ENCODE data around the gene RREB1.
A peak's percentile ranks its signal among the peaks of the same experiment; 100 is the strongest.

The RREB1 gene

DNA sequence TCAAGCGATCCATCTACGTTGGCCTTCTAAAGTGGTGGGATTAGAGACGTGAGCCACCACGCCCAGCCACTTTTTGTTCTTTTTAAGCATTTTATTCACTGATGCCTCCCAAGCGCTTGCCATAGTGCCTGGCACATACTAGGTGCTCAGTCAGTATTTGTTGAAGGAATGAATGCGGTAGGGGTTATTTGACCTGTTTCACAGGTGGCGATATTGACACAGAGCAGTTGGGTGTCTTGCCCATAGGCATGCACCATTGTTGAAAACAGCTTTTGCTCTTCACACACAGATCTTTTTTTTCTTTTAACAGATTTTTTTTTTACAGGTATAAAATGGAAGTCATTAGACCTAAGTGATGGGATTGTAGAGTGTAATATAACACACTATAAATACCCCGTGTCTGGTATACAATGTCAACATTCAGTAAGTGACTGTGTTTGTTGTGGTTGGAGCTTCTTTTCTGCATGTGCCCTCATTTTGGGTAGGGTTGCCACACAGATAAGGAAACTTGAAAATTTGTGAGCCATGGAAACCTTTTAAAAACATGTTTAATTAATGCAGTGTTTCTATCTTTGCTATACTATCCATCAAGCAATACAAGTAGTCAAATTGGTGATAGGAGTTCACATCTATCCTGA, 24.8 kb downstream of the RREB1 start:
- H3K27ac ChIP-seq = peak overlapping the region; percentile 22; the same call in 1 of the 2 replicates
- no peak for DNase-seq (ENCODE audit: low spot score)
- CTCF ChIA-PET = no interaction called here
- TF ChIP-seq CTCF (conservative IDR thresholded peaks at IDR 0.05; ENCODE audit: low read depth) = no peak
- POLR2A ChIA-PET (ENCODE audit: low non-redundant PET) = no interaction called here

DNA sequence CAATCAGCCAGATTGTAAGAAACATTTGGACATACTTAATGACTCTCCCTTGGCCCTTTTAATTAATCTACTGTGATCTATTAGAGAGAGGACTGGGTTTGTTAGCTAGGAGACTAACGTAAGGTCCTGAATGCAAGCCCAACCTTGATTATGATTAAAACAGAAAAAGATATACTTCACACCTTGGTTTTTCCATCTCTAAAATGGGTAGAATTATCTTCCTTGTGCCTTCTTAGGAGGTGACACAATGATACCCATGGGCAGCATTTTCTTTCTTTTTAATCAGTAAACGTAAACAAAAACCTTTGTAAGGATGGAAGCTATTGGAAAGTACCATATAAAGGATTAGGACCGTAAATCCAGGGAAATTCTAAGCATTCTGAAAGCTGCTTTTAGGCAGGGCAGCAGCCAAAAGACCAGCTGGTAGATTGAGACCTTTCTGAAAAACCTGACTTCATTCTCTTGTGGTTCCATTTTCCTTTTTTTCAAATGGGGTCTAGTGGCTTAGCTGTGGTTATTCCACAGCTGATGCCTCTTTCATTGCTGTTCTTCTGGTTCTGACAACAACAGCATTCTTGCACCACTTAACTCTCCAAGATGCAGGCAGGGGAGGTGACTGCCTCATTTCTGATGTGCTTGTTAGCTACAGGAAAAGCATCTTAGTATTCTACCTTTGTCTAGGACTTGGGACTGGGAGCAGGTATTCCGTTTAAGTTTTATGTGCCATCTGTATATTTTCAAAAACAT, 27.4 kb downstream of the RREB1 start:
- H3K27ac ChIP-seq = no peak overlapping the region
- TF ChIP-seq CTCF (conservative IDR thresholded peaks at IDR 0.05; ENCODE audit: low read depth) = no peak
- no peak for DNase-seq (ENCODE audit: low spot score)
- ChIA-PET POLR2A (ENCODE audit: low non-redundant PET) (no interaction called here), CTCF (interaction anchor here (0.7 kb wide), 1 partner anchor 73 kb away, joined by 3 read pairs; no protein-coding TSS in a partner anchor)

DNA sequence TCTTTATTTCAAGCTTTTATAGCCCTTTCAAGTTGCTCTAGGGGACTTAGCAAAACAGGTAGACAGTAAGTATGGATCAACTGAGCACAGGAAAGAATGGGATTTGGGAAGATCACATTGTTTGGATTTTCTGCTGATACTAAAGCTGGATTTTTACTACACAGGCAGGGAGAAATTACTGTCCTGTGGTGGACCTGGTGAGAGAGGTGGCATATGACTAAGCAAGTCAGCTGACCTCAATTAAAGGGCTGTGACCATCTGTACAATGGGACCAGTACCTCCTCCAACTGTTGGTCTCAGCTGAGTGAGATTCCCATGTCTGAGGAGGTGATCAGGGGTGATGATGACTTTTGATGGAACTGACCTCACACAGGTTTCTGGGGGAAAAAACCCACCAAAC, 28.0 kb downstream of the RREB1 start:
- DNase-seq (ENCODE audit: low spot score) = no peak
- POLR2A ChIA-PET (ENCODE audit: low non-redundant PET) = no interaction called here
- CTCF ChIA-PET = interaction anchor here (0.7 kb wide), 1 partner anchor 73 kb away, joined by 3 read pairs; no protein-coding TSS in a partner anchor
- no peak overlapping the region for H3K27ac ChIP-seq
- no peak for TF ChIP-seq CTCF (conservative IDR thresholded peaks at IDR 0.05; ENCODE audit: low read depth)

- no peak for TF ChIP-seq CTCF (conservative IDR thresholded peaks at IDR 0.05; ENCODE audit: low read depth)
- DNase-seq (ENCODE audit: low spot score) = no peak
- CTCF ChIA-PET = interaction anchor here (0.6 kb wide), 1 partner anchor 1870 kb away, joined by 3 read pairs; no protein-coding TSS in a partner anchor
- peak overlapping the region; percentile 68 for H3K27ac ChIP-seq
- POLR2A ChIA-PET (ENCODE audit: low non-redundant PET) = no interaction called here
Measured at GRCh38 chr6:7136859-7137334, 29.1 kb downstream of the RREB1 start.

DNA sequence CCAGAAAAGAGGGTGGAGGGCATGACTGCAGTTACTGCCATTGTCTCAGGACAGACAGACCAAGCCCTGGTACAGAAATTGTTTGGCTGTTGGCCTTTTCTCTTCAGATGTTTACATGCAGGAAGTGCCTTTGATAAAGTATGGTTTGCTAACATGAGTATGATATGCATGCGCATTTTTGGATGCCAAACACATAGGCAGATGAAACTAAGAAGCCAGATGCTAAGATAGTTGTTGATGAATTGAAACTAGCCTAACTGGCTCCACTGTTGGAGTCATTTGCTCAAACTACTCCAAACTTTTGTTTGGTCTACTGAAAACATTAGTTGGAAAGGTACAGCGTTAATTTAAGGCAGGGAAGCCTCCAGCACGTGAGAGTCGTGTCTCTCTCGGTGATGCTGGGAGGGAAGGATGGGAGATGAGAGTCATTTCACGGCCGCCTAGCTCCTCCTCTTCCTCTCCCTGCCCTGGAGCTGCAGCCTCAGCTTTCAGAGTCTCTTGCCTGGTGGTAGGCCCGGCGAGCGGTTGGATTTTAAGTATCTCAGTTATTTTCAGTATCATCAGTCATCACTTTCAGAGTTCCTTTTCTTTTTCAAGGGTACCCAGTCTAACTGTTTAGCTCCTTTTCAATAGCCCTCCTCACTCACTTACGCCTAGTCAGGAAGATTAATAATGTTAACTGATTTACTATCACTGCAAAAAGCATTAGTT, 29.7 kb downstream of the RREB1 start:
- no peak for DNase-seq (ENCODE audit: low spot score)

More for the DNA sequence above, 29.7 kb downstream of the RREB1 start:
- no peak for TF ChIP-seq CTCF (conservative IDR thresholded peaks at IDR 0.05; ENCODE audit: low read depth)
- CTCF ChIA-PET = no interaction called here
- peak overlapping the region; percentile 68 for H3K27ac ChIP-seq
- POLR2A ChIA-PET (ENCODE audit: low non-redundant PET) = no interaction called here
